IMR-90 (cell line): ENCODE measurements around the gene MX1. TPM values are rescaled to one million over a fixed set of nuclear protein-coding genes. Genes with fewer than 3 reads are reported as not detected.
A peak's percentile ranks its signal among the peaks of the same experiment; 100 is the strongest.

Experiments
- ATAC-seq: fragments of 200-7000 bp; cut with Tn5 transposase; 2 replicates; pipeline ENCODE4 v1.9.1; 2020; ENCODE audit warnings: low read depth, mild to moderate bottlenecking, moderate library complexity
- Bru-seq: library from RNA; stranded (reverse); fragments of 400-500 nt; gene quantifications from one replicate; lab custom pipeline; 2021; lab: Mats Ljungman, UMichigan
- BruChase-seq, 2 experiments: library from RNA; stranded (reverse); fragments of 400-500 nt; gene quantifications; one replicate each; lab custom pipeline; 2021; lab: Mats Ljungman, UMichigan
- BruUV-seq: library from RNA; stranded (reverse); fragments of 400-500 nt; replicated peaks from 2 replicates; lab custom pipeline; 2021; lab: Mats Ljungman, UMichigan
- CTCF ChIA-PET: fragments of 300-600 bp; formaldehyde crosslinking; extraction: SDS; loops from one replicate; lab custom pipeline; 2021; ENCODE audit warnings: antibody characterized with exemption; lab: Yijun Ruan, JAX
- POLR2A ChIA-PET: fragments of 300-600 bp; sonication (Branson Sonifier 250); formaldehyde crosslinking; loops from one replicate; lab custom pipeline; 2022; ENCODE audit warnings: antibody characterized with exemption; ENCODE audit not compliant: unreplicated experiment; lab: Charles Lee
- DNase-seq: peaks from one replicate; pipeline ENCODE4 v3.0.0; 2013
- H2AFZ ChIP-seq: replicated peaks from 2 replicates; pipeline ENCODE3; 2013; ENCODE audit warnings: low read length, mild to moderate bottlenecking; ENCODE audit not compliant: poor library complexity
- H2AK5ac ChIP-seq: 2 replicates; pipeline ENCODE4 v1.6.1; 2013; ENCODE audit warnings: low read depth, low read length, inconsistent platforms
- H2AK9ac ChIP-seq: replicated peaks from 2 replicates; pipeline ENCODE3; 2013; ENCODE audit warnings: mild to moderate bottlenecking, low read depth, low read length, moderate library complexity; ENCODE audit not compliant: poor library complexity
- H2BK120ac ChIP-seq: 2 replicates; pipeline ENCODE4 v1.6.1; 2013; ENCODE audit warnings: low read depth, low read length, inconsistent platforms
- H2BK15ac ChIP-seq: 3 replicates; pipeline ENCODE4 v1.6.1; 2013; ENCODE audit warnings: low read depth, low read length, inconsistent platforms
- H2BK20ac ChIP-seq: 2 replicates; pipeline ENCODE4 v1.6.1; 2013; ENCODE audit warnings: low read depth, mild to moderate bottlenecking, inconsistent platforms, low read length, moderate library complexity
- H2BK5ac ChIP-seq: 2 replicates; pipeline ENCODE4 v1.6.1; 2013; ENCODE audit warnings: mild to moderate bottlenecking, low read depth, low read length, inconsistent platforms; ENCODE audit not compliant: poor library complexity, severe bottlenecking
- H3K14ac ChIP-seq: replicated peaks from 2 replicates; pipeline ENCODE4 v1.6.1; 2013; ENCODE audit warnings: low read depth, low read length, inconsistent platforms
- H3K18ac ChIP-seq: 2 replicates; pipeline ENCODE4 v1.6.1; 2013; ENCODE audit warnings: low read depth, low read length, control low read depth
- H3K23ac ChIP-seq: 2 replicates; pipeline ENCODE4 v1.6.1; 2013; ENCODE audit warnings: low read depth, low read length, inconsistent platforms
- H3K27ac ChIP-seq: 2 replicates; pipeline ENCODE4 v1.5.1; 2013; ENCODE audit warnings: mild to moderate bottlenecking, control low read depth, low read length; ENCODE audit not compliant: insufficient read depth
- H3K27me3 ChIP-seq: 2 replicates; pipeline ENCODE4 v1.6.1; 2013; ENCODE audit warnings: low read length; ENCODE audit not compliant: control insufficient read depth, insufficient read depth
- H3K36me3 ChIP-seq: 2 replicates; pipeline ENCODE4 v1.6.1; 2013; ENCODE audit warnings: low read length, mixed read lengths; ENCODE audit not compliant: control insufficient read depth, insufficient read depth
- H3K4ac ChIP-seq: 2 replicates; pipeline ENCODE4 v1.6.1; 2013; ENCODE audit warnings: low read depth, low read length, inconsistent platforms
- H3K4me1 ChIP-seq: 2 replicates; pipeline ENCODE4 v1.6.1; 2013; ENCODE audit warnings: low read length, mixed read lengths; ENCODE audit not compliant: control insufficient read depth, insufficient read depth
- H3K4me2 ChIP-seq: 2 replicates; pipeline ENCODE4 v1.6.1; 2013; ENCODE audit warnings: low read depth, mild to moderate bottlenecking, control low read depth, low read length, moderate library complexity
- H3K4me3 ChIP-seq: 2 replicates; pipeline ENCODE4 v1.5.1; 2013; ENCODE audit warnings: low read depth, mild to moderate bottlenecking, control low read depth, low read length, moderate library complexity; ENCODE audit not compliant: insufficient read depth
- H3K56ac ChIP-seq: 2 replicates; pipeline ENCODE4 v1.6.1; 2013; ENCODE audit warnings: low read length, inconsistent platforms; ENCODE audit not compliant: insufficient read depth; ENCODE audit errors: extremely low read depth
- H3K79me1 ChIP-seq, 2 experiments: 2 replicates each; pipeline ENCODE4 v1.6.1; 2013; ENCODE audit warnings: low read length in 2 of 2, inconsistent platforms in 1 of 2, low read depth in 1 of 2
- H3K9ac ChIP-seq: 2 replicates; pipeline ENCODE4 v1.6.1; 2013; ENCODE audit warnings: low read depth, low read length, control low read depth
- H3K9me1 ChIP-seq: 2 replicates; pipeline ENCODE4 v1.6.1; 2013; ENCODE audit warnings: low read length, inconsistent platforms; ENCODE audit not compliant: insufficient read depth
- H3K9me3 ChIP-seq: 2 replicates; pipeline ENCODE4 v1.6.1; 2013; ENCODE audit warnings: low read length; ENCODE audit not compliant: control insufficient read depth, insufficient read depth
- H4K20me1 ChIP-seq: 2 replicates; pipeline ENCODE4 v1.6.1; 2013; ENCODE audit warnings: low read length, inconsistent platforms; ENCODE audit not compliant: insufficient read depth
- H4K5ac ChIP-seq: 2 replicates; pipeline ENCODE4 v1.6.1; 2013; ENCODE audit warnings: mild to moderate bottlenecking, low read depth, low read length, control low read depth
- H4K8ac ChIP-seq, 2 experiments: 2 replicates each; pipeline ENCODE4 v1.6.1; 2013; ENCODE audit warnings: low read depth in 2 of 2, low read length in 2 of 2, control low read depth in 1 of 2, inconsistent platforms in 1 of 2
- H4K91ac ChIP-seq: 2 replicates; pipeline ENCODE4 v1.6.1; 2013; ENCODE audit warnings: low read depth, low read length, inconsistent platforms; ENCODE audit not compliant: insufficient read depth
- BHLHE40 ChIP-seq: fragments of 150-350 bp; IDR thresholded peaks from 2 replicates; pipeline ENCODE4 v1.6.1; 2016; ENCODE audit warnings: mild to moderate bottlenecking, low read depth, low read length
- SMC3 ChIP-seq: fragments of 150-350 bp; IDR thresholded peaks from 2 replicates; pipeline ENCODE4 v1.6.1; 2016; ENCODE audit warnings: low read depth, mild to moderate bottlenecking, antibody characterized with exemption, low read length, moderate library complexity
- WGBS, 2 experiments: methylation state at CpG; one replicate each; pipeline versions ENCODE4 v1.1.5 to v1.1.7; 2013; ENCODE audit warnings: missing lambda C conversion rate in 2 of 2; ENCODE audit not compliant: insufficient read length in 1 of 2; ENCODE audit errors: extremely low coverage in 2 of 2; 5-methylcytosine and 5-hydroxymethylcytosine counted together
- dilution Hi-C: fragments of 300-500 bp; cut with HindIII; formaldehyde crosslinking; loops from one replicate; pipeline ENCODE4 v1.14.3; 2018; ENCODE audit warnings: low sequenced_read_pairs; ENCODE audit not compliant: unreplicated experiment
- in situ Hi-C: fragments of 300-500 bp; cut with MboI; formaldehyde crosslinking; loops from 3 replicates; pipeline ENCODE4 v1.14.3; 2019; ENCODE audit warnings: low sequenced_read_pairs, inconsistent platforms, mixed read lengths
- intact Hi-C: fragments of 100-400 bp; cut with micrococcal nuclease; formaldehyde crosslinking; loops from 2 replicates; pipeline ENCODE4 v1.10.0; 2022
- long read RNA-seq: library from polyadenylated mRNA; unstranded; transcript quantifications from one replicate; pipeline ENCODE4 v2.0.0, GENCODE V29; 2021; ENCODE audit not compliant: unreplicated experiment
- polyA plus RNA-seq, 3 experiments: library from polyadenylated mRNA; depleted of rRNA; stranded (reverse); fragments of >200 nt; gene quantifications; 2 replicates each; pipeline ENCODE4 v1.2.3, GENCODE V29; 2012; ENCODE audit warnings: low replicate concordance in 1 of 3
- total RNA-seq: library from RNA; depleted of rRNA; stranded (reverse); fragments of >200 nt; gene quantifications from 2 replicates; pipeline ENCODE4 v1.2.3, GENCODE V29; 2012; rRNA removed
- TF ChIP-seq, protein P1 (sequence below): conservative IDR thresholded peaks from 2 replicates; pipeline ENCODE4 v1.5.1; 2012; ENCODE audit warnings: mild to moderate bottlenecking, low read depth, low read length, improper control_type of control experiment

Gene MX1
- total RNA-seq (1.9 and 2.5 TPM in 2 replicates), polyA plus RNA-seq (2012; rRNA removed) (0.56 and 1.0 TPM in 2 replicates), Bru-seq, nascent RNA (percentile 26 among the genes with signal in this experiment), BruChase-seq, experiment 1, labeled RNA remaining after a 6-hour chase (percentile 25 among the genes with signal in this experiment), BruChase-seq, experiment 2, labeled RNA remaining after a 2-hour chase (percentile 16 among the genes with signal in this experiment)
- 0.53 and 0.63 TPM in 2 replicates for polyA plus RNA-seq (2012; cell fraction: cytosol; rRNA removed)
- polyA plus RNA-seq (2012; cell fraction: nucleus; rRNA removed; ENCODE audit: low replicate concordance) = 2.0 and 4.9 TPM in 2 replicates
- long read RNA-seq = 0 reads

- in situ Hi-C loops (no loop called here), intact Hi-C loops (no loop called here), dilution Hi-C loops (no loop called here)
- no peaks in the 10 kb centered on the region for H3K9me3 ChIP-seq
- H3K36me3 ChIP-seq = no peaks in the 10 kb centered on the region
- H2BK120ac ChIP-seq = no peak within 1 kb of the TSS
- H3K14ac ChIP-seq = no peak within 1 kb of the TSS
- H3K9me1 ChIP-seq = peaks cover 3% of the 10 kb centered on the region; the same call in 1 of the 2 replicates
- no TSS peak for BruUV-seq
- ATAC-seq (peak; percentile 86), DNase-seq (peak; percentile 10)
- H3K4me1 ChIP-seq = no peaks in the 10 kb centered on the region; the same call in 1 of the 2 replicates
- no peak within 1 kb of the TSS for H3K23ac ChIP-seq
- peak within 1 kb of the TSS; percentile 33 for H2AK9ac ChIP-seq
- WGBS, 2 experiments = 3% methylated on average over 29 of the region's 65 CpGs; no CpG with 5 or more reads in 1 of the 2 experiments
- peak within 1 kb of the TSS; percentile 58 for H3K4me3 ChIP-seq
- TF ChIP-seq, protein P1, sequence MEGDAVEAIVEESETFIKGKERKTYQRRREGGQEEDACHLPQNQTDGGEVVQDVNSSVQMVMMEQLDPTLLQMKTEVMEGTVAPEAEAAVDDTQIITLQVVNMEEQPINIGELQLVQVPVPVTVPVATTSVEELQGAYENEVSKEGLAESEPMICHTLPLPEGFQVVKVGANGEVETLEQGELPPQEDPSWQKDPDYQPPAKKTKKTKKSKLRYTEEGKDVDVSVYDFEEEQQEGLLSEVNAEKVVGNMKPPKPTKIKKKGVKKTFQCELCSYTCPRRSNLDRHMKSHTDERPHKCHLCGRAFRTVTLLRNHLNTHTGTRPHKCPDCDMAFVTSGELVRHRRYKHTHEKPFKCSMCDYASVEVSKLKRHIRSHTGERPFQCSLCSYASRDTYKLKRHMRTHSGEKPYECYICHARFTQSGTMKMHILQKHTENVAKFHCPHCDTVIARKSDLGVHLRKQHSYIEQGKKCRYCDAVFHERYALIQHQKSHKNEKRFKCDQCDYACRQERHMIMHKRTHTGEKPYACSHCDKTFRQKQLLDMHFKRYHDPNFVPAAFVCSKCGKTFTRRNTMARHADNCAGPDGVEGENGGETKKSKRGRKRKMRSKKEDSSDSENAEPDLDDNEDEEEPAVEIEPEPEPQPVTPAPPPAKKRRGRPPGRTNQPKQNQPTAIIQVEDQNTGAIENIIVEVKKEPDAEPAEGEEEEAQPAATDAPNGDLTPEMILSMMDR = no peak
- no peak for TF ChIP-seq SMC3
- no peak for TF ChIP-seq BHLHE40
- H3K18ac ChIP-seq = no peak within 1 kb of the TSS
- no peak within 1 kb of the TSS; the same call in 1 of the 2 replicates for H4K5ac ChIP-seq
- no peaks in the 10 kb centered on the region for H3K79me1 ChIP-seq
- H2BK15ac ChIP-seq = no peak within 1 kb of the TSS
- H3K4ac ChIP-seq = no peak within 1 kb of the TSS
- H3K4me2 ChIP-seq = peak within 1 kb of the TSS; percentile 89
- no peak within 1 kb of the TSS for H2BK5ac ChIP-seq
- H2AFZ ChIP-seq = peak within 1 kb of the TSS; percentile 84
- ChIA-PET POLR2A (no interaction called here), CTCF (no interaction called here)
- no peak within 1 kb of the TSS for H2AK5ac ChIP-seq
- H3K56ac ChIP-seq = no peak within 1 kb of the TSS
- no peak within 1 kb of the TSS for H2BK20ac ChIP-seq
- H3K27ac ChIP-seq = no peak within 1 kb of the TSS
- no peaks in the 10 kb centered on the region for H4K20me1 ChIP-seq
- H3K9ac ChIP-seq = 0 out of 2 replicates have a peak within 1 kb of the TSS, but pooled peaks have one; percentile 13
- peaks cover 21% of the 10 kb centered on the region for H3K27me3 ChIP-seq
- H4K91ac ChIP-seq = no peak within 1 kb of the TSS
- no peak within 1 kb of the TSS for H4K8ac ChIP-seq
These were observed at the start of gene MX1 for GRCh38 chr21:41425954-41426675. MX1 (plus strand) TSS chr21:41426239; CDS start chr21:41432071, 5,832 bp downstream.
